ENCODE measurements around the gene CACNA1C.
"Not testable (repeated sequence)": the region's sequence is repeated elsewhere in the genome, so short reads cannot be mapped to it uniquely, and the experiment has no call there.

Gene CACNA1C

DNA sequence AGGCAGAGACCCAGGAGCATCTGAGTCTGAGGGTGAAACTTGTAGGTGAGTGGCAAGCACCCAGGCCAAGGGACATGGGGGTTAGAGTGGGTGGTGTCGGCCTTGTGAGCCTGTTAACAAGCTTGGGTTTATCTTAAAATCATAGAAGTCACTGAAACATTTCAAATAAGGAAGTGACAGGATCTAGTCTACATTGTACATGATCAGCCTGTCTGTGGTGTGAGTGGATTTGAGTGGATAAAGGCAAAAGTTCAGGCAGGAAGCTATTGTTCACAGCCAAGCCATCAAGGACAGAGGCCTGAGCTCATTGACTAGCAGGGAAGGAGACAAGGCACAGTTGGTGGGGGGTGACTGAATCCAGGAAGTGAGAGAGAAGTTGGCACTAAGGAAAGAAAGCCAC, 682.6 kb downstream of the CACNA1C start:
- no peaks in the 10 kb centered on the region for H3K4me1 ChIP-seq (ENCODE audit: control insufficient read depth, insufficient read depth, low read length)
- H3K9ac ChIP-seq (ENCODE audit: low read length in 2 of 2): no peak overlapping the region
- H3K9me3 ChIP-seq (ENCODE audit: control insufficient read depth in 2 of 2, low read length in 2 of 2): no peaks in the 10 kb centered on the region
- H3K27ac ChIP-seq (ENCODE audit: low read length): no peak overlapping the region
- H3K36me3 ChIP-seq (ENCODE audit: control insufficient read depth in 2 of 2, insufficient read depth in 2 of 2, low read length in 2 of 2): no peaks in the 10 kb centered on the region
- H3K27me3 ChIP-seq (ENCODE audit: control insufficient read depth in 1 of 2, insufficient read depth in 2 of 2, low read length in 2 of 2): peaks cover 5 to 16% of the 10 kb centered on the region in 2 donors
- H3K4me3 ChIP-seq (ENCODE audit: low read length in 2 of 2): no peak overlapping the region

GRCh38 chr12:2737656-2738241, 685.0 kb downstream of the CACNA1C start:
- no peak overlapping the region for H3K9ac ChIP-seq (ENCODE audit: low read length in 2 of 2)
- H3K4me1 ChIP-seq (ENCODE audit: control insufficient read depth, insufficient read depth, low read length): no peaks in the 10 kb centered on the region
- no peak overlapping the region for H3K27ac ChIP-seq (ENCODE audit: low read length)
- no peak overlapping the region for H3K4me3 ChIP-seq (ENCODE audit: low read length in 2 of 2)
- H3K36me3 ChIP-seq (ENCODE audit: control insufficient read depth in 2 of 2, insufficient read depth in 2 of 2, low read length in 2 of 2): no peaks in the 10 kb centered on the region
- no peaks in the 10 kb centered on the region for H3K9me3 ChIP-seq (ENCODE audit: control insufficient read depth in 2 of 2, low read length in 2 of 2)
- H3K27me3 ChIP-seq (ENCODE audit: control insufficient read depth in 1 of 2, insufficient read depth in 2 of 2, low read length in 2 of 2): peaks cover 5 to 16% of the 10 kb centered on the region in 2 donors

DNA sequence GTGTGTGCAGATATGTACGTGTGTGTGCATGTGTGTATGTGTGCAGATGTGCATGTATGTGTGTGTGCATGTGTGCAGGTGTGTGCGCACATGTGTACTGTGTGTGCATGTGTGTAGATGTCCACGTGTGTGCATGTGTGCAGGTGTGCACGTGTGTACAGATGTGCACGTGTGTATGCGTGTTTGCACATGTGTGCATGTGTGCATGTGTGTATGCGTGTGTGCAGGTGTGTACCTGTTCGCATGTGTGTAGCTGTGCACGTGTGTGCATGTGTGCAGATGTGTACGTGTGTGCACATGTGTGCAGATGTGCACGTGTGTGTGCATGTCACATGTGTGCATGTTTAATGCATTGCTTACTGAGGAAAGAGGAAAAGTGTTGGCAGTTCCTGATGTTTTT, 686.3 kb downstream of the CACNA1C start:
- Histone ChIP-seq H3K27me3 (ENCODE audit: control insufficient read depth in 1 of 2, insufficient read depth in 2 of 2, low read length in 2 of 2) (peaks cover 5 to 8% of the 10 kb centered on the region in 2 donors), H3K4me1 (ENCODE audit: control insufficient read depth, insufficient read depth, low read length) (no peaks in the 10 kb centered on the region), H3K4me3 (ENCODE audit: low read length in 2 of 2) (no peak overlapping the region), H3K9ac (ENCODE audit: low read length in 2 of 2) (no peak overlapping the region), H3K27ac (ENCODE audit: low read length) (no peak overlapping the region), H3K36me3 (ENCODE audit: control insufficient read depth in 2 of 2, insufficient read depth in 2 of 2, low read length in 2 of 2) (no peaks in the 10 kb centered on the region), H3K9me3 (ENCODE audit: control insufficient read depth in 2 of 2, low read length in 2 of 2) (no peaks in the 10 kb centered on the region)

DNA sequence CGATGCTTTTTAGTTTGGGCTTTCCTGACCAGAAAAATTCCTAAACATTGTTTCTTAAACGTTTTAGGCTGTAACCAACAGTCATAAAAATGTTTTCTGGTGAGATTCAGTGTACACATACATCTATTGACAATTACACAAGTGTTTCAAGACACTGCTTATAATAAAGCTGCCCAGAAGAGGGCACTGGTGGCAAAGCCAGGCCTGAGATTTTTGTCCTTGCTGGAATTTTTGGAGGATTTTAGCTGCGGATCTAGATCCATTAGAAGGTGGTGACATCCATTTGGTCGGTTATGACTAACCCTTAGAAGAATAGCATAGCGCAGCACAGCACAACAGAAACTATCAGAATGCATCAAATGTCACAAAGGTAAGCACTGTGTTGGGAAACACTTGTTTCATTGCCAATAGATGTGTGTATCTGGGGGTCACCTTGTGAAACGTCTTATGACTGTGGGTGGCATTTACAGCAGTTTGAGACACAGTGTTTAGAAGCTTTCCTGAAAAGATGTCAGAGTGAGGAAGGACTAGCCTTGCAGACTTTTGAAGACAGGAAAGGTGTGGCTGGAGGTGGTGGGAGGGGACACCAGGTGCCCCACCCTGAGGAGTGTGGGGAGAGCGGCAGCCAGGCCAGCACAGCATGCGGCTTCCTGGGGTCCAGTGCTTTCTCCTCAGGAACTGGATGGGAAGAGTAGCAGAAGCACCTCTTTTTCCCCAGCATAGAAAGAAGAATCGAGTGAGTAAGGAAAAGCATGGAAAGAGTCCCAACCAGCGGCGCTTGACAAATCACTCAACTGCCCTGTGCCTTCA, 687.2 kb downstream of the CACNA1C start:
- H3K36me3 ChIP-seq (ENCODE audit: control insufficient read depth in 2 of 2, insufficient read depth in 2 of 2, low read length in 2 of 2): no peaks in the 10 kb centered on the region
- peaks cover 5 to 8% of the 10 kb centered on the region in 2 donors for H3K27me3 ChIP-seq (ENCODE audit: control insufficient read depth in 1 of 2, insufficient read depth in 2 of 2, low read length in 2 of 2)
- no peak overlapping the region for H3K4me3 ChIP-seq (ENCODE audit: low read length in 2 of 2)
- H3K9ac ChIP-seq (ENCODE audit: low read length in 2 of 2): no peak overlapping the region
- no peaks in the 10 kb centered on the region for H3K9me3 ChIP-seq (ENCODE audit: control insufficient read depth in 2 of 2, low read length in 2 of 2)
- H3K27ac ChIP-seq (ENCODE audit: low read length): no peak overlapping the region
- no peaks in the 10 kb centered on the region for H3K4me1 ChIP-seq (ENCODE audit: control insufficient read depth, insufficient read depth, low read length)

DNA sequence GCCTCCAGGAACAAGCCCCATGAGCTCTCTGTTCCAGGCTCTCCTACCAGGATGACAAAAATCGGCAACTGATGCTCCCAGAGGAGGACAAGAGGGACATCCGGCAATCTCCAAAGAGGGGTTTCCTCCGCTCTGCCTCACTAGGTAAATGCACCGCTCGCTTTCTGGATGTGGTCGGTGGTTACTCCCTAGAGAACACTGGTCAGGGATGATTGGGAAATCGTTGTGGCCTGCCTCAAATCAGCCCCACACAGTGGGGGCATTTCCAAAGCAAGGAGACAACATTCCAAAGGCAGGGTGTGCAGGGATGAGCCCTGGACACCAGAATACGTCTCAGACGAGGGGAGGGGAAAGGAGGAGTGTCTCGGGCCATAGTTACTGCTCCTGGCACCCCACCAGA, 689.2 kb downstream of the CACNA1C start:
- not testable (repeated sequence) for H3K4me3 ChIP-seq (ENCODE audit: low read length in 2 of 2); H3K9ac ChIP-seq (ENCODE audit: low read length in 2 of 2); H3K27ac ChIP-seq (ENCODE audit: low read length); H3K4me1 ChIP-seq (ENCODE audit: control insufficient read depth, insufficient read depth, low read length); H3K27me3 ChIP-seq (ENCODE audit: control insufficient read depth in 1 of 2, insufficient read depth in 2 of 2, low read length in 2 of 2); H3K9me3 ChIP-seq (ENCODE audit: control insufficient read depth in 2 of 2, low read length in 2 of 2); H3K36me3 ChIP-seq (ENCODE audit: control insufficient read depth in 2 of 2, insufficient read depth in 2 of 2, low read length in 2 of 2)

DNA sequence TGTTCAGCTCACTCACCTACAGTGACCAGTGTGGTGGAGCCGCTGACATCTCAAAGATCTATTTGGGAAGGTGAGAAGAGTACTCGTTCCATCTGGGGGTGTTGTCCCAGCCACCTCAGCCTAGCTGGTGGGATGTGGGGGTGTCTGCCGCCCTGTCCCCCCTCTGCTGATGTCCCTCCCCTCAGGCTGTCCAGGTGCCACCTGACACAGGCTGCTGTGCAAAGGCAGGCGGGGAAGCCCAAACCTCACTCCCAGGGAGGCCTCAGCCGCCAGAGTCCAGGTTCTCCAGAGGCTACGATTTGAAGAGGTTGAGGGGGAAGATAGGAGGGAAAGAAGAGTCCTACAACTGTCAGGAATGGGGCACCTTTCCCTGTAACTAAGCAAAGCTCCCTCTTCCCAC, 690.7 kb downstream of the CACNA1C start:
- H3K9me3 ChIP-seq (ENCODE audit: control insufficient read depth in 2 of 2, low read length in 2 of 2): no peaks in the 10 kb centered on the region
- no peak overlapping the region for H3K9ac ChIP-seq (ENCODE audit: low read length in 2 of 2)
- H3K36me3 ChIP-seq (ENCODE audit: control insufficient read depth in 2 of 2, insufficient read depth in 2 of 2, low read length in 2 of 2): no peaks in the 10 kb centered on the region
- no peak overlapping the region for H3K4me3 ChIP-seq (ENCODE audit: low read length in 2 of 2)
- no peak overlapping the region for H3K27ac ChIP-seq (ENCODE audit: low read length)
- no peaks in the 10 kb centered on the region for H3K27me3 ChIP-seq (ENCODE audit: control insufficient read depth in 1 of 2, insufficient read depth in 2 of 2, low read length in 2 of 2)
- H3K4me1 ChIP-seq (ENCODE audit: control insufficient read depth, insufficient read depth, low read length): no peaks in the 10 kb centered on the region

GRCh38 chr12:2745655-2746054, 692.9 kb downstream of the CACNA1C start:
- Histone ChIP-seq H3K9ac (ENCODE audit: low read length in 2 of 2) (no peak overlapping the region), H3K9me3 (ENCODE audit: control insufficient read depth in 2 of 2, low read length in 2 of 2) (no peaks in the 10 kb centered on the region), H3K27me3 (ENCODE audit: control insufficient read depth in 1 of 2, insufficient read depth in 2 of 2, low read length in 2 of 2) (peaks cover 0 to 2% of the 10 kb centered on the region in 2 donors), H3K36me3 (ENCODE audit: control insufficient read depth in 2 of 2, insufficient read depth in 2 of 2, low read length in 2 of 2) (no peaks in the 10 kb centered on the region), H3K4me3 (ENCODE audit: low read length in 2 of 2) (no peak overlapping the region), H3K4me1 (ENCODE audit: control insufficient read depth, insufficient read depth, low read length) (no peaks in the 10 kb centered on the region), H3K27ac (ENCODE audit: low read length) (no peak overlapping the region)
